GM18502 (cell line): ENCODE results near the gene OR52E4.

Experiments used
- ATAC-seq: cut with Tn5 transposase; IDR thresholded peaks from one replicate; pipeline ENCODE4 v1.9.1; 2021; ENCODE audit warnings: mild to moderate bottlenecking; ENCODE audit not compliant: unreplicated experiment, poor library complexity

OR52E4 gene

GRCh38 chr11:5928811-5929210, 48.4 kb downstream of the OR52E4 start:
- no peak for ATAC-seq

- ATAC-seq = no peak
Measured at GRCh38 chr11:5929571-5930368, 49.3 kb downstream of the OR52E4 start.

GRCh38 chr11:5930614-5931013, 50.2 kb downstream of the OR52E4 start:
- no peak for ATAC-seq

GRCh38 chr11:5931061-5931460, 50.6 kb downstream of the OR52E4 start:
- no peak for ATAC-seq

- no peak for ATAC-seq
Measured at GRCh38 chr11:5932671-5933070, 52.2 kb downstream of the OR52E4 start.

GRCh38 chr11:5933116-5933515, 52.7 kb downstream of the OR52E4 start:
- ATAC-seq = no peak
